GM19455 (cell line): Measurements from ENCODE around the gene BCAS3.
"Not testable (repeated sequence)": the region's sequence is repeated elsewhere in the genome, so short reads cannot be mapped to it uniquely, and the experiment has no call there.

ENCODE experiments used
- ATAC-seq: cut with Tn5 transposase; IDR thresholded peaks from one replicate; pipeline ENCODE4 v1.9.1; 2021; ENCODE audit not compliant: unreplicated experiment

The BCAS3 gene

GRCh38 chr17:60863892-60864707, 186.4 kb downstream of the BCAS3 start:
- no peak for ATAC-seq

- no peak for ATAC-seq
These were observed 187.0 kb downstream of the BCAS3 start for GRCh38 chr17:60864708-60865005.

- ATAC-seq, result no peak
These were observed 197.1 kb downstream of the BCAS3 start for GRCh38 chr17:60874772-60875171.

- ATAC-seq, result not testable (repeated sequence)
These were observed 209.3 kb downstream of the BCAS3 start for GRCh38 chr17:60886731-60887613.

- no peak for ATAC-seq
These were observed 210.0 kb downstream of the BCAS3 start for GRCh38 chr17:60887614-60888028.

- no peak for ATAC-seq
These were observed 211.4 kb downstream of the BCAS3 start for GRCh38 chr17:60888812-60889709.

- ATAC-seq, result no peak
These were observed 213.5 kb downstream of the BCAS3 start for GRCh38 chr17:60891149-60891548.

- ATAC-seq, result no peak
These were observed 215.8 kb downstream of the BCAS3 start for GRCh38 chr17:60893475-60893874.

- no peak for ATAC-seq
These were observed 219.3 kb downstream of the BCAS3 start for GRCh38 chr17:60896996-60897395.

GRCh38 chr17:60899115-60899514, 221.5 kb downstream of the BCAS3 start:
- no peak for ATAC-seq

- ATAC-seq, result no peak
These were observed 223.0 kb downstream of the BCAS3 start for GRCh38 chr17:60900688-60901087.

- ATAC-seq, result no peak
These were observed 223.6 kb downstream of the BCAS3 start for GRCh38 chr17:60901242-60901641.

- ATAC-seq, result no peak
These were observed 224.2 kb downstream of the BCAS3 start for GRCh38 chr17:60901806-60902205.

- ATAC-seq, result no peak
These were observed 224.7 kb downstream of the BCAS3 start for GRCh38 chr17:60902399-60902798.

GRCh38 chr17:60904582-60904981, 226.9 kb downstream of the BCAS3 start:
- no peak for ATAC-seq

- no peak for ATAC-seq
These were observed 228.1 kb downstream of the BCAS3 start for GRCh38 chr17:60905709-60906108.

GRCh38 chr17:60908324-60908723, 230.7 kb downstream of the BCAS3 start:
- ATAC-seq, result no peak

GRCh38 chr17:60909405-60909804, 231.8 kb downstream of the BCAS3 start:
- no peak for ATAC-seq

GRCh38 chr17:60910415-60910814, 232.8 kb downstream of the BCAS3 start:
- ATAC-seq, result no peak

- ATAC-seq, result no peak
These were observed 236.4 kb downstream of the BCAS3 start for GRCh38 chr17:60914078-60914477.

- ATAC-seq, result no peak
These were observed 238.4 kb downstream of the BCAS3 start for GRCh38 chr17:60916043-60916442.
